ENCODE measurements around the gene SRMS. TPM values are rescaled to one million over a fixed set of nuclear protein-coding genes. Genes with fewer than 3 reads are reported as not detected.
A peak's percentile ranks its signal among the peaks of the same experiment; 100 is the strongest.
"Not testable (repeated sequence)": the region's sequence is repeated elsewhere in the genome, so short reads cannot be mapped to it uniquely, and the experiment has no call there.

The SRMS gene
- total RNA-seq, 1 experiment from 2014 or later = 0.13 TPM

GRCh38 chr20:63525185-63525584 lies 22.4 kb downstream of the SRMS start:
- peak; percentile 50 for DNase-seq (ENCODE audit: low spot score)

- no peak for DNase-seq (ENCODE audit: low spot score)
Observed at GRCh38 chr20:63522981-63523611, 24.5 kb downstream of the SRMS start.

- DNase-seq (ENCODE audit: low spot score) = no peak
Observed at GRCh38 chr20:63522091-63522868, 25.3 kb downstream of the SRMS start.

GRCh38 chr20:63521602-63522001 lies 25.9 kb downstream of the SRMS start:
- no peak for DNase-seq (ENCODE audit: low spot score)

GRCh38 chr20:63520934-63521601 lies 26.5 kb downstream of the SRMS start:
- peak; percentile 96 for DNase-seq (ENCODE audit: low spot score)

- DNase-seq (ENCODE audit: low spot score) = peak; percentile 92
Observed at GRCh38 chr20:63520504-63520933, 27.0 kb downstream of the SRMS start, which contains the start of gene PPDPF. PPDPF (plus strand) TSS chr20:63520765; CDS start chr20:63521309, 544 bp downstream.

- no peak for DNase-seq (ENCODE audit: low spot score)
Observed at GRCh38 chr20:63519668-63520503, 27.7 kb downstream of the SRMS start.

- DNase-seq (ENCODE audit: low spot score) = no peak
Observed at GRCh38 chr20:63518946-63519667, 28.4 kb downstream of the SRMS start.

- no peak for DNase-seq (ENCODE audit: low spot score)
Observed at GRCh38 chr20:63518351-63518861, 29.1 kb downstream of the SRMS start.

- no peak for DNase-seq (ENCODE audit: low spot score)
Observed at GRCh38 chr20:63517376-63518309, 29.9 kb downstream of the SRMS start.

GRCh38 chr20:63514520-63514919 lies 33.0 kb downstream of the SRMS start:
- DNase-seq (ENCODE audit: low spot score) = not testable (repeated sequence)

- no peak for DNase-seq (ENCODE audit: low spot score)
Observed at GRCh38 chr20:63513207-63513606, 34.3 kb downstream of the SRMS start.

- DNase-seq (ENCODE audit: low spot score) = no peak
Observed at GRCh38 chr20:63509088-63509564, 38.4 kb downstream of the SRMS start.

GRCh38 chr20:63508072-63508768 lies 39.3 kb downstream of the SRMS start:
- no peak for DNase-seq (ENCODE audit: low spot score)

- no peak for DNase-seq (ENCODE audit: low spot score)
Observed at GRCh38 chr20:63507083-63507743, 40.3 kb downstream of the SRMS start.

GRCh38 chr20:63505723-63506122 lies 41.8 kb downstream of the SRMS start:
- DNase-seq (ENCODE audit: low spot score) = no peak

GRCh38 chr20:63505281-63505680 lies 42.3 kb downstream of the SRMS start:
- DNase-seq (ENCODE audit: low spot score) = no peak

- no peak for DNase-seq (ENCODE audit: low spot score)
Observed at GRCh38 chr20:63504642-63505041, 42.9 kb downstream of the SRMS start.

Measured in HT-29 (cell line).